Measurements from ENCODE around the gene SLC36A4. TPM values are rescaled to one million over a fixed set of nuclear protein-coding genes. Genes with fewer than 3 reads are reported as not detected.

The SLC36A4 gene
- total and polyA plus RNA-seq, 2 of the 13 experiments (the other 11 are each of a cell fraction or from before 2014, with no cell fraction given), result 7.3 to 9.5 TPM

DNA sequence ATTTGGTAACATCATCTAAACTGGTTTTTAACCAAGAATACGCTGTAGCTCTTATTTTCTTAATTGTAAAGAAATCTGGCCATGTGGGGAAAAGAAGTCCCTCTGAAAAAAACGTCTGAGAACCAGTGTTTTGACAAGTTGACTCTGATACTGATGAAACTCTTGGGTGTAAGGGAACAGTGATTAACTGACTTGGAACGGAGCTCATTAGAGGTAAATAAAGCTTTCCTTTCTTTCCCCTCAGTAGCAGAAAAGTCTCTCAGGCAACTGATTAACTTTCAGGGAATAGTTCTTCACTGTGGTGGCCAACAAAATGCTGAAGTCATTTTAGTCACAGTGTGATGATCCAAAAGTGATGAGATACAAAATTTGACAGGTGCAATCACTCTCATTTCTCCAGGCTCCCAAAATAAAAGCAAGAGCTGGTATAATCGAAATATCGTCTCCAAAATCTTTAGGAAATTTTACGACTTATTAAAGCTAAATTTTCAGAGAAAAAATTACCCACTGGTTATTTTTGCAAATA, 52.3 kb downstream of the SLC36A4 start (continued):
- TF ChIP-seq TRIM24 (CRISPR knock-in tag; IDR thresholded peaks at IDR 0.05) (no peak), KDM5A (IDR thresholded peaks at IDR 0.05; ENCODE audit: borderline replicate concordance, low read length) (no peak), ATF1 (CRISPR knock-in tag; IDR thresholded peaks at IDR 0.05) (no peak), ZNF333 (CRISPR knock-in tag; IDR thresholded peaks at IDR 0.05; ENCODE audit: borderline replicate concordance) (no peak)

DNA sequence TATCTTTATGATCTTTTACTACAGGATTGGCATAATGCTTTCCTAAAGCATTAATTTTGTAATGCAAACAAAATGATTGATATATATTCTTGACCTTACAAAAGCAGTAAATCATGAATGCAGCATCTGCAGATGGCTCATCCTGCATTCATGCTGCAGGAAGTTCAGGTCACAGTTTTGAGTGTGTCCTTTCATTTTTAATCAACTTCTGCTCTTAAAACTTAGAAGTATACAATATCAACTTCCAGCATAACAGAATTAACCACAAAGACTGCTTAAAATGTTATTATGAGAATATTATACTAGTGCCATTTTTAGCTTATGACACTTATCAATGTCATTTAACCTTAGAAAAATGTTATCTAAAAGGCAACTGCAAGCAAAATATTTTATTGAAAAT, 54.0 kb downstream of the SLC36A4 start:
- H4K20me1 ChIP-seq (ENCODE audit: insufficient read depth, low read length), result no peaks in the 10 kb centered on the region
- ChIA-PET CTCF (ENCODE audit: low intra/inter-chr PET ratio, low total read pairs) (no interaction called here), POLR2A (no interaction called here)
- H3K36me3 ChIP-seq (replicated peaks in 1 of 2; ENCODE audit: control insufficient read depth in 1 of 2, insufficient read depth in 2 of 2, low read length in 2 of 2), result no peaks in the 10 kb centered on the region
- BruUV-seq (replicated peaks), result no TSS peak
- H3K4me2 ChIP-seq (ENCODE audit: low read depth, low read length), result no peak overlapping the region
- DNase-seq (ENCODE audit: low spot score) (no peak), FAIRE-seq (no peak), ATAC-seq (no peak)
- H3K4me3 ChIP-seq (replicated peaks in 1 of 3; ENCODE audit: insufficient read depth in 1 of 3, low read depth in 2 of 3, low read length in 3 of 3), result no peak overlapping the region
- in situ Hi-C loops (cut with HindIII; ENCODE audit: extremely low pct_ligation_motif_present, low pct_unique_long_range_greater_than_20kb) (no loop called here), intact Hi-C loops (cut with micrococcal nuclease; ENCODE audit: unreplicated experiment) (no loop called here)
- H2AFZ ChIP-seq (ENCODE audit: low read length), result no peak overlapping the region
- H3K27me3 ChIP-seq (ENCODE audit: control insufficient read depth in 1 of 2, insufficient read depth in 2 of 2, low read length in 2 of 2), result no peaks in the 10 kb centered on the region; a peak in 1 of 5 replicates
- no peaks in the 10 kb centered on the region for H3K79me2 ChIP-seq (ENCODE audit: insufficient read depth, low read length)
- H3K9ac ChIP-seq (ENCODE audit: insufficient read depth, low read depth, low read length), result no peak overlapping the region
- no peaks in the 10 kb centered on the region for H3K9me3 ChIP-seq (ENCODE audit: low read length)
- no peak overlapping the region for H3K27ac ChIP-seq (ENCODE audit: extremely low read length, insufficient read depth, low read length)
- H3K4me1 ChIP-seq (ENCODE audit: insufficient read depth, low read length), result no peaks in the 10 kb centered on the region
- TF ChIP-seq, protein P1, sequence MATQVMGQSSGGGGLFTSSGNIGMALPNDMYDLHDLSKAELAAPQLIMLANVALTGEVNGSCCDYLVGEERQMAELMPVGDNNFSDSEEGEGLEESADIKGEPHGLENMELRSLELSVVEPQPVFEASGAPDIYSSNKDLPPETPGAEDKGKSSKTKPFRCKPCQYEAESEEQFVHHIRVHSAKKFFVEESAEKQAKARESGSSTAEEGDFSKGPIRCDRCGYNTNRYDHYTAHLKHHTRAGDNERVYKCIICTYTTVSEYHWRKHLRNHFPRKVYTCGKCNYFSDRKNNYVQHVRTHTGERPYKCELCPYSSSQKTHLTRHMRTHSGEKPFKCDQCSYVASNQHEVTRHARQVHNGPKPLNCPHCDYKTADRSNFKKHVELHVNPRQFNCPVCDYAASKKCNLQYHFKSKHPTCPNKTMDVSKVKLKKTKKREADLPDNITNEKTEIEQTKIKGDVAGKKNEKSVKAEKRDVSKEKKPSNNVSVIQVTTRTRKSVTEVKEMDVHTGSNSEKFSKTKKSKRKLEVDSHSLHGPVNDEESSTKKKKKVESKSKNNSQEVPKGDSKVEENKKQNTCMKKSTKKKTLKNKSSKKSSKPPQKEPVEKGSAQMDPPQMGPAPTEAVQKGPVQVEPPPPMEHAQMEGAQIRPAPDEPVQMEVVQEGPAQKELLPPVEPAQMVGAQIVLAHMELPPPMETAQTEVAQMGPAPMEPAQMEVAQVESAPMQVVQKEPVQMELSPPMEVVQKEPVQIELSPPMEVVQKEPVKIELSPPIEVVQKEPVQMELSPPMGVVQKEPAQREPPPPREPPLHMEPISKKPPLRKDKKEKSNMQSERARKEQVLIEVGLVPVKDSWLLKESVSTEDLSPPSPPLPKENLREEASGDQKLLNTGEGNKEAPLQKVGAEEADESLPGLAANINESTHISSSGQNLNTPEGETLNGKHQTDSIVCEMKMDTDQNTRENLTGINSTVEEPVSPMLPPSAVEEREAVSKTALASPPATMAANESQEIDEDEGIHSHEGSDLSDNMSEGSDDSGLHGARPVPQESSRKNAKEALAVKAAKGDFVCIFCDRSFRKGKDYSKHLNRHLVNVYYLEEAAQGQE (IDR thresholded peaks at IDR 0.05; ENCODE audit: borderline replicate concordance in 1 of 2, low read depth in 1 of 2, low read length in 2 of 2), result no peak
- TF ChIP-seq CC2D1A (CRISPR knock-in tag; IDR thresholded peaks at IDR 0.05) (no peak), ZC3H13 (CRISPR knock-in tag; IDR thresholded peaks at IDR 0.05) (no peak), ZNF772 (CRISPR knock-in tag; IDR thresholded peaks at IDR 0.05) (no peak), RARA (CRISPR knock-in tag; IDR thresholded peaks at IDR 0.05) (no peak), BORCS8-MEF2B (CRISPR knock-in tag; IDR thresholded peaks at IDR 0.05) (no peak)
- TF ChIP-seq, protein P2, sequence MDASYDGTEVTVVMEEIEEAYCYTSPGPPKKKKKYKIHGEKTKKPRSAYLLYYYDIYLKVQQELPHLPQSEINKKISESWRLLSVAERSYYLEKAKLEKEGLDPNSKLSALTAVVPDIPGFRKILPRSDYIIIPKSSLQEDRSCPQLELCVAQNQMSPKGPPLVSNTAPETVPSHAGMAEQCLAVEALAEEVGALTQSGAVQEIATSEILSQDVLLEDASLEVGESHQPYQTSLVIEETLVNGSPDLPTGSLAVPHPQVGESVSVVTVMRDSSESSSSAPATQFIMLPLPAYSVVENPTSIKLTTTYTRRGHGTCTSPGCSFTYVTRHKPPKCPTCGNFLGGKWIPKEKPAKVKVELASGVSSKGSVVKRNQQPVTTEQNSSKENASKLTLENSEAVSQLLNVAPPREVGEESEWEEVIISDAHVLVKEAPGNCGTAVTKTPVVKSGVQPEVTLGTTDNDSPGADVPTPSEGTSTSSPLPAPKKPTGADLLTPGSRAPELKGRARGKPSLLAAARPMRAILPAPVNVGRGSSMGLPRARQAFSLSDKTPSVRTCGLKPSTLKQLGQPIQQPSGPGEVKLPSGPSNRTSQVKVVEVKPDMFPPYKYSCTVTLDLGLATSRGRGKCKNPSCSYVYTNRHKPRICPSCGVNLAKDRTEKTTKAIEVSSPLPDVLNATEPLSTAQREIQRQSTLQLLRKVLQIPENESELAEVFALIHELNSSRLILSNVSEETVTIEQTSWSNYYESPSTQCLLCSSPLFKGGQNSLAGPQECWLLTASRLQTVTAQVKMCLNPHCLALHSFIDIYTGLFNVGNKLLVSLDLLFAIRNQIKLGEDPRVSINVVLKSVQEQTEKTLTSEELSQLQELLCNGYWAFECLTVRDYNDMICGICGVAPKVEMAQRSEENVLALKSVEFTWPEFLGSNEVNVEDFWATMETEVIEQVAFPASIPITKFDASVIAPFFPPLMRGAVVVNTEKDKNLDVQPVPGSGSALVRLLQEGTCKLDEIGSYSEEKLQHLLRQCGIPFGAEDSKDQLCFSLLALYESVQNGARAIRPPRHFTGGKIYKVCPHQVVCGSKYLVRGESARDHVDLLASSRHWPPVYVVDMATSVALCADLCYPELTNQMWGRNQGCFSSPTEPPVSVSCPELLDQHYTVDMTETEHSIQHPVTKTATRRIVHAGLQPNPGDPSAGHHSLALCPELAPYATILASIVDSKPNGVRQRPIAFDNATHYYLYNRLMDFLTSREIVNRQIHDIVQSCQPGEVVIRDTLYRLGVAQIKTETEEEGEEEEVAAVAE (CRISPR knock-in tag; IDR thresholded peaks at IDR 0.05; ENCODE audit: borderline replicate concordance), result no peak
- TF ChIP-seq, protein P3, sequence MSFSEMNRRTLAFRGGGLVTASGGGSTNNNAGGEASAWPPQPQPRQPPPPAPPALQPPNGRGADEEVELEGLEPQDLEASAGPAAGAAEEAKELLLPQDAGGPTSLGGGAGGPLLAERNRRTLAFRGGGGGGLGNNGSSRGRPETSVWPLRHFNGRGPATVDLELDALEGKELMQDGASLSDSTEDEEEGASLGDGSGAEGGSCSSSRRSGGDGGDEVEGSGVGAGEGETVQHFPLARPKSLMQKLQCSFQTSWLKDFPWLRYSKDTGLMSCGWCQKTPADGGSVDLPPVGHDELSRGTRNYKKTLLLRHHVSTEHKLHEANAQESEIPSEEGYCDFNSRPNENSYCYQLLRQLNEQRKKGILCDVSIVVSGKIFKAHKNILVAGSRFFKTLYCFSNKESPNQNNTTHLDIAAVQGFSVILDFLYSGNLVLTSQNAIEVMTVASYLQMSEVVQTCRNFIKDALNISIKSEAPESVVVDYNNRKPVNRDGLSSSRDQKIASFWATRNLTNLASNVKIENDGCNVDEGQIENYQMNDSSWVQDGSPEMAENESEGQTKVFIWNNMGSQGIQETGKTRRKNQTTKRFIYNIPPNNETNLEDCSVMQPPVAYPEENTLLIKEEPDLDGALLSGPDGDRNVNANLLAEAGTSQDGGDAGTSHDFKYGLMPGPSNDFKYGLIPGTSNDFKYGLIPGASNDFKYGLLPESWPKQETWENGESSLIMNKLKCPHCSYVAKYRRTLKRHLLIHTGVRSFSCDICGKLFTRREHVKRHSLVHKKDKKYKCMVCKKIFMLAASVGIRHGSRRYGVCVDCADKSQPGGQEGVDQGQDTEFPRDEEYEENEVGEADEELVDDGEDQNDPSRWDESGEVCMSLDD (CRISPR knock-in tag; IDR thresholded peaks at IDR 0.05; ENCODE audit: borderline replicate concordance), result no peak

Data from HepG2 (cell line).